GM19240 (cell line): ENCODE results near the gene CEP104.

Experiments used
- DNase-seq: peaks from one replicate; pipeline ENCODE4 v3.0.0; 2011; ENCODE audit warnings: low spot score; ENCODE audit not compliant: insufficient read length

The CEP104 gene

DNA sequence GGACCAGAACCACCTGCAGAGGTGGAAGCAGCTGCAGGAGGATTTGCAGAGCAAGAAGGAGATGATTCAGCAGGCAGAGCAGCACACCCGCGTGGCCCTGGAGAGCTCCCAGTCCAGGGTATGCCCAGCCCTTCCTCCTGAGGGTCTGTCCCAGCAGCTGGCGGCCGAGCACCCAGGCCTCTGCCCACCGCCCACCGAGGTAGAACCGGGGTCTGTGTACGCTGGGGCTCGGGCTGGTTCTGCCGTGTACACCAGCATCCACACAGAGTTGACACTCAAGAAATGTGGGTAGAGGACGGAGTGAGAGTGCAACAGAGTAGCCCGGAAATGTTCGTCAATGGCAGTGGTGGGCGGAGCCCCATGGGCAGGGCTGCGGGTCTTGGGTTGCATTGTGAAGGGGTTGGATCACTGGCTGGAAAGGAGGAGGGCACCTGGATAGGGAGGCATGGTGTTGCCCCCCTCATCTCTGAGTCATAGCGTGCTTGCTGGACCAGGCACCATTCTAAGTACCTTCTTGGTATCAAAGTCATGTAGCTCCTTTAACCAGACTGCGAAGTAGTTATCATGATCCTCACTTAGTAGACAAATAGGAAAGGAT is 89.6 kb downstream of the CEP104 start:
- DNase-seq, result no peak

DNA sequence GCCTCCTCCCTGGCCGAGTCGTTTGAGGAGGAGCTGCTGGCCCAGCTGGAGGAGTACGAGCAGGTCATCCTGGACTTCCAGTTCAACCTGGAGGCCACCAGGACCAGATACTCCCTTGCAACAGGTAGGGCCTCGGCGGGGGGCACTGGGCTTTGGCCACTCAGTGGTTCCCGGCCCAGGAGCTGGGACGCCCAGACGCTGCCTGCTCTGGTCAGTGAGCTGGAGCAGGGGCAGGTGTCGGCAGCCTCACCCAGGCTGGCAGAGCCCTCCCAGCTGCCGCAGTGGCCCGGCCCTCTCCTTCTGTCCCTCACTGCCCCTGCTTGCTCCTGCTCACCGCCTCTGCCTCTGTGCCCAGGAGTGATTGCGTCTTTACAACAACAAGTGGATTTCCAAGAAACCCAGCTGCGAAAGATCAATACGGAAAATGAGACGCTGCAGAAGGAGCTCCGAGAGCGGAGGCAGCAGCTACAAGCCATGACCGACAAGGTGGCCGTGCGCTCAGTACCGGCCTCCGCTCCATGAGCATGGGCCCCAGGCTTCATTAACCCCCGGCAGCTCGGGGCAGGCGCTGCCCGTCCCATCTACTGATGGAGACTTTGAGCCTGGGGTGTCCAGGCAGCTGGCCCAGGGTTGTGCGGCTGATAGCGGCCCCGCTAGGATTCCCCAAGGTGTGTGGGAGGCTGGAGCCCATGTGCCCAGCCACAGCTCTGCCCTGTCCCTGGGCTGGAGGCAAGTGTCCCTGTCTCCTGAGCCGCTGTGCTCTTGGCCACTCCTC is 93.5 kb downstream of the CEP104 start:
- no peak for DNase-seq

DNA sequence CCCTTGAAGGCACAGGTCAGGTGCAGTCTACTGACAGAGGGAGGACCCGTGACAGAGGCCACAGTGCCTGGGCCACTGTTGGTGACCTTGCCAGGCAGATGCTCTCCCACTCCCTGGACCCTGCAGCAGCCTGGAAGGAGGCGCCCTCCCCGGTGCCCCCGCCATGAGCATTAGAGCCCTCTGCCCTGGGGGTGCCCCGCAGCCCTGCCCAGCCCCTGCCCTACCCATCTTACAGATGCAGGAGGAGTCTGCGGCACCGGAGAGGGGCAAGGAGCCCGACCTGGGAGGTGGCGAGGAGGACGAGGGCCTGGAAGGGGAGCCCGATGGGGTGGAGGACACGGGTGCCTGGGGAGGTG is 94.2 kb downstream of the CEP104 start:
- no peak for DNase-seq

DNA sequence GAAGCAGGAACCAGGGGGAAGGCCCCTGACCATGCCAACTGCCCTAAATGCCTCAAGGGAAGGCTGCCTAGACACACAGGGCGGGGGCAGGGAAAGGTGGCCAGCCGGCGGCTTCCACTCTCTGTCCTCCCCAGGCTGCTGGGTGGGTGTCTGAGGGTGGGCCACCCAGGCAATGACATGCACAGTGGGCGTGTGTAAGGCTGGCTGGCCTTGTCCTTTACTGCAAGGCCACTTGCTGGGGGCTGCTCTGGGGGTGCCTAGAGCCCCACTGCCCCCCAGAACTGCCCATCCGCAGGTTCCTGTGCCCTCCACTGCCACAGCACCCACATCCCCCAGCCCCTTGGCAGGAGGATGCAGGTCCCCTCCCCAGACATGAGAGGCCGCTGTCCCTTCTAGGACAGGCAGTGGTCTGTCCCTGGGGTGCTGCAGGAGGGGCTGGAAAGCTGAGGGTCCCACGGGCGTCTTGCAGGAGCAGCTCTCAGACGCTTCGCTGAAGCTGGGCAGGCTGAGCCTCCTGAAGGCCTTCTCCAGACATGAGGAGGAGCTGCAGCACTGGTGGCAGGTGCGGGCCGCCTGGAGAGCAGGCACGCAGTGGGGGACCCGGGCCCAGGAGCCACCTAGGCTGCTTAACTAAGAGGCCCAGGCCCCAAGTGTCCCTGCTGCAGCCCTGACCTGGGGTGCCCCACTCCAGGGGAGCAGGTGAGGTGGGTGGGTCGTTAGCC is 94.7 kb downstream of the CEP104 start:
- DNase-seq, result no peak
